Measurements from ENCODE around the gene HPGD.

GRCh38 chr4:174532445-174532844 lies 10.2 kb upstream of the HPGD start:
- TF ChIP-seq CTCF (IDR thresholded peaks at IDR 0.05) (no peak), POLR2A (IDR thresholded peaks at IDR 0.05) (no peak)
